DMS53 treated with DMSO at 0.1 percent for 48 hours (cell line): ENCODE data around the gene TFEB.
A peak's percentile ranks its signal among the peaks of the same experiment; 100 is the strongest.

Source experiments
- DNase-seq: peaks from one replicate; lab custom pipeline; 2025; ENCODE audit not compliant: unreplicated experiment; lab: John Stamatoyannopoulos, UW

TFEB gene

GRCh38 chr6:41641352-41641925, 94.0 kb downstream of the TFEB start:
- DNase-seq: no peak

- DNase-seq: no peak
Observed at GRCh38 chr6:41640426-41640825, 95.0 kb downstream of the TFEB start.

- DNase-seq: no peak
Observed at GRCh38 chr6:41639809-41640371, 95.5 kb downstream of the TFEB start.

GRCh38 chr6:41638935-41639808, 96.2 kb downstream of the TFEB start:
- no peak for DNase-seq

GRCh38 chr6:41638002-41638934, 97.1 kb downstream of the TFEB start, which contains the start of gene MDFI:
Gene MDFI, plus strand, starts transcription at chr6:41638468. Its CDS starts 282 bp downstream, at chr6:41638750.
- no peak for DNase-seq

- no peak for DNase-seq
Observed at GRCh38 chr6:41637194-41638001, 98.0 kb downstream of the TFEB start.

- DNase-seq: peak; percentile 47
Observed at GRCh38 chr6:41636833-41637193, 98.6 kb downstream of the TFEB start.

GRCh38 chr6:41635365-41635764, 100.0 kb downstream of the TFEB start:
- DNase-seq: no peak

- no peak for DNase-seq
Observed at GRCh38 chr6:41634657-41635056, 100.8 kb downstream of the TFEB start.
